T1000 (cell line): ENCODE results near the gene DHX58.

Source experiments
- DNase-seq: peaks from one replicate; lab custom pipeline; 2025; ENCODE audit warnings: mixed read lengths; lab: John Stamatoyannopoulos, UW

Gene DHX58

GRCh38 chr17:42053731-42054500 is 58.6 kb downstream of the DHX58 start:
- no peak for DNase-seq

GRCh38 chr17:42052346-42052877 is 60.1 kb downstream of the DHX58 start:
- no peak for DNase-seq

GRCh38 chr17:42051645-42052044 is 60.9 kb downstream of the DHX58 start:
- DNase-seq: no peak
